PFSK-1 (cell line): ENCODE measurements around the gene RTN4RL2.

Source experiments
- POLR2AphosphoS5 ChIP-seq: IDR thresholded peaks from 2 replicates; pipeline ENCODE4 v1.6.1; 2012; ENCODE audit warnings: low read depth, mild to moderate bottlenecking, control low read depth, low read length, moderate library complexity
- SIN3A ChIP-seq: IDR thresholded peaks from 2 replicates; pipeline ENCODE4 v1.6.1; 2012; ENCODE audit warnings: mild to moderate bottlenecking, low read length, moderate library complexity, borderline replicate concordance; ENCODE audit not compliant: insufficient read depth
- TF ChIP-seq, protein P1 (sequence below), 2 experiments: IDR thresholded peaks; 2 replicates each; pipeline versions ENCODE4 v1.6.1 to v1.8.0; 2011 to 2012; ENCODE audit warnings: low read depth in 2 of 2, low read length in 2 of 2, control low read depth in 1 of 2, inconsistent platforms in 1 of 2, mild to moderate bottlenecking in 1 of 2, moderate library complexity in 1 of 2; ENCODE audit not compliant: insufficient read depth in 1 of 2

GRCh38 chr11:57417056-57417455, 43.3 kb upstream of the RTN4RL2 start:
- TF ChIP-seq POLR2AphosphoS5: no peak
- TF ChIP-seq, protein P1, sequence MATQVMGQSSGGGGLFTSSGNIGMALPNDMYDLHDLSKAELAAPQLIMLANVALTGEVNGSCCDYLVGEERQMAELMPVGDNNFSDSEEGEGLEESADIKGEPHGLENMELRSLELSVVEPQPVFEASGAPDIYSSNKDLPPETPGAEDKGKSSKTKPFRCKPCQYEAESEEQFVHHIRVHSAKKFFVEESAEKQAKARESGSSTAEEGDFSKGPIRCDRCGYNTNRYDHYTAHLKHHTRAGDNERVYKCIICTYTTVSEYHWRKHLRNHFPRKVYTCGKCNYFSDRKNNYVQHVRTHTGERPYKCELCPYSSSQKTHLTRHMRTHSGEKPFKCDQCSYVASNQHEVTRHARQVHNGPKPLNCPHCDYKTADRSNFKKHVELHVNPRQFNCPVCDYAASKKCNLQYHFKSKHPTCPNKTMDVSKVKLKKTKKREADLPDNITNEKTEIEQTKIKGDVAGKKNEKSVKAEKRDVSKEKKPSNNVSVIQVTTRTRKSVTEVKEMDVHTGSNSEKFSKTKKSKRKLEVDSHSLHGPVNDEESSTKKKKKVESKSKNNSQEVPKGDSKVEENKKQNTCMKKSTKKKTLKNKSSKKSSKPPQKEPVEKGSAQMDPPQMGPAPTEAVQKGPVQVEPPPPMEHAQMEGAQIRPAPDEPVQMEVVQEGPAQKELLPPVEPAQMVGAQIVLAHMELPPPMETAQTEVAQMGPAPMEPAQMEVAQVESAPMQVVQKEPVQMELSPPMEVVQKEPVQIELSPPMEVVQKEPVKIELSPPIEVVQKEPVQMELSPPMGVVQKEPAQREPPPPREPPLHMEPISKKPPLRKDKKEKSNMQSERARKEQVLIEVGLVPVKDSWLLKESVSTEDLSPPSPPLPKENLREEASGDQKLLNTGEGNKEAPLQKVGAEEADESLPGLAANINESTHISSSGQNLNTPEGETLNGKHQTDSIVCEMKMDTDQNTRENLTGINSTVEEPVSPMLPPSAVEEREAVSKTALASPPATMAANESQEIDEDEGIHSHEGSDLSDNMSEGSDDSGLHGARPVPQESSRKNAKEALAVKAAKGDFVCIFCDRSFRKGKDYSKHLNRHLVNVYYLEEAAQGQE (IDR thresholded peaks at IDR 0.05; ENCODE audit: insufficient read depth in 1 of 2, low read depth in 2 of 2, low read length in 2 of 2): no peak
- no peak for TF ChIP-seq SIN3A
